Fibroblast of lung (primary cell): ENCODE measurements around the gene TRERF1. TPM values are rescaled to one million over a fixed set of nuclear protein-coding genes. Genes with fewer than 3 reads are reported as not detected.

Experiments
- DNase-seq, 2 donors: peaks; one replicate each; pipeline versions ENCODE4 v3.0.0 to v3.0.0-alpha.2; 2010; ENCODE audit warnings: low read depth in 2 of 2
- H2AFZ ChIP-seq: 2 replicates; pipeline ENCODE4 v1.5.1; 2012; ENCODE audit warnings: low read length, control low read depth, inconsistent platforms
- H3K27ac ChIP-seq: 2 replicates; pipeline ENCODE4 v1.5.1; 2011; ENCODE audit warnings: low read length, control low read depth; ENCODE audit not compliant: insufficient read depth
- H3K27me3 ChIP-seq: 2 replicates; pipeline ENCODE4 v1.5.1; 2011; ENCODE audit warnings: mild to moderate bottlenecking, low read length; ENCODE audit not compliant: control insufficient read depth, insufficient read depth
- H3K36me3 ChIP-seq: 2 replicates; pipeline ENCODE4 v1.5.1; 2011; ENCODE audit warnings: low read length; ENCODE audit not compliant: control insufficient read depth, insufficient read depth
- H3K4me1 ChIP-seq: 2 replicates; pipeline ENCODE4 v1.5.1; 2011; ENCODE audit warnings: low read length; ENCODE audit not compliant: control insufficient read depth, insufficient read depth; ENCODE audit errors: extremely low read depth
- H3K4me2 ChIP-seq: 2 replicates; pipeline ENCODE4 v1.5.1; 2011; ENCODE audit warnings: low read length, control low read depth; ENCODE audit not compliant: insufficient read depth; ENCODE audit errors: extremely low read depth
- H3K4me3 ChIP-seq, 4 experiments: fragments of 200-600 bp in 1 of 4; sonication (generic) in 1 of 4; replicated peaks in 1 of 4; 2 replicates each; pipeline ENCODE4 v1.5.1; 2011 to 2016; ENCODE audit warnings: low read length in 4 of 4, low read depth in 3 of 4, mild to moderate bottlenecking in 3 of 4, control low read depth in 2 of 4, inconsistent platforms in 1 of 4, mixed read lengths in 1 of 4; ENCODE audit not compliant: insufficient read depth in 1 of 4; ENCODE audit errors: control extremely low read depth in 1 of 4
- H3K79me2 ChIP-seq: 2 replicates; pipeline ENCODE4 v1.5.1; 2012; ENCODE audit warnings: mild to moderate bottlenecking, low read length, inconsistent platforms; ENCODE audit not compliant: control insufficient read depth, insufficient read depth
- H3K9ac ChIP-seq: 2 replicates; pipeline ENCODE4 v1.5.1; 2011; ENCODE audit warnings: mild to moderate bottlenecking, low read length, control low read depth; ENCODE audit not compliant: insufficient read depth
- H3K9me3 ChIP-seq: 2 replicates; pipeline ENCODE4 v1.5.1; 2012; ENCODE audit warnings: low read depth, low read length; ENCODE audit not compliant: control insufficient read depth, insufficient read depth
- H4K20me1 ChIP-seq: 2 replicates; pipeline ENCODE4 v1.5.1; 2011; ENCODE audit warnings: low read length; ENCODE audit not compliant: control insufficient read depth, insufficient read depth; ENCODE audit errors: extremely low read depth
- CTCF ChIP-seq, 2 donors: IDR thresholded peaks in 1 of 2; conservative IDR thresholded peaks in 1 of 2; 1 replicate in 1 of 2; 2 replicates in 1 of 2; pipeline ENCODE4 v1.5.1; 2011 to 2012; ENCODE audit warnings: low read length in 2 of 2, control low read depth in 1 of 2, inconsistent platforms in 1 of 2, low read depth in 1 of 2, mild to moderate bottlenecking in 1 of 2
- EZH2 ChIP-seq: IDR thresholded peaks from 2 replicates; pipeline ENCODE4 v1.5.1; 2012; ENCODE audit warnings: low read length, control low read depth, mild to moderate bottlenecking; ENCODE audit errors: missing control alignments
- polyA plus RNA-seq, 2 donors: library from polyadenylated mRNA; depleted of rRNA in 1 of 2; stranded (reverse) in 1 of 2; unstranded in 1 of 2; fragments of >200 nt; gene quantifications; 2 replicates each; pipeline ENCODE4 v1.2.1, GENCODE V29; 2011 to 2012; ENCODE audit warnings: missing spikeins in 1 of 2
- total RNA-seq: library from RNA; depleted of rRNA; stranded (reverse); fragments of >200 nt; gene quantifications from 2 replicates; pipeline ENCODE4 v1.2.1, GENCODE V29; 2014

Gene TRERF1
- total and polyA plus RNA-seq, 2 donors (not counting 1 experiment from before 2014, with no cell fraction given), result 6.3 to 8.3 TPM

GRCh38 chr6:42315259-42315990 lies 136.3 kb downstream of the TRERF1 start:
- no peaks in the 10 kb centered on the region for H3K9me3 ChIP-seq
- no peak for DNase-seq
- H3K79me2 ChIP-seq, result peaks cover 23% of the 10 kb centered on the region
- no peaks in the 10 kb centered on the region for H3K27me3 ChIP-seq
- H3K4me3 ChIP-seq, result no peak overlapping the region
- H3K4me1 ChIP-seq, result peaks cover 44% of the 10 kb centered on the region
- H3K9ac ChIP-seq, result no peak overlapping the region
- peak overlapping the region; percentile 13 for H3K4me2 ChIP-seq
- no peak overlapping the region for H2AFZ ChIP-seq
- no peaks in the 10 kb centered on the region for H3K36me3 ChIP-seq
- TF ChIP-seq EZH2 (no peak), CTCF (conservative IDR thresholded peaks at IDR 0.05 in 1 of 2, IDR thresholded peaks at IDR 0.05 in 1 of 2; ENCODE audit: low read depth in 1 of 2, low read length in 2 of 2) (no peak)
- H4K20me1 ChIP-seq, result no peaks in the 10 kb centered on the region
- peak overlapping the region; percentile 55 for H3K27ac ChIP-seq

GRCh38 chr6:42314571-42315258 lies 137.0 kb downstream of the TRERF1 start:
- Histone ChIP-seq H2AFZ (no peak overlapping the region), H3K4me3 (no peak overlapping the region), H3K27ac (peak overlapping the region; percentile 55), H3K9me3 (no peaks in the 10 kb centered on the region), H3K36me3 (no peaks in the 10 kb centered on the region), H3K4me1 (peaks cover 44% of the 10 kb centered on the region), H4K20me1 (no peaks in the 10 kb centered on the region), H3K79me2 (peaks cover 26% of the 10 kb centered on the region), H3K27me3 (no peaks in the 10 kb centered on the region), H3K4me2 (no peak overlapping the region), H3K9ac (no peak overlapping the region)
- no peak for DNase-seq
- no peak for TF ChIP-seq EZH2
- TF ChIP-seq CTCF (conservative IDR thresholded peaks at IDR 0.05 in 1 of 2, IDR thresholded peaks at IDR 0.05 in 1 of 2; ENCODE audit: low read depth in 1 of 2, low read length in 2 of 2), result no peak

GRCh38 chr6:42313941-42314570 lies 137.7 kb downstream of the TRERF1 start:
- H4K20me1 ChIP-seq, result no peaks in the 10 kb centered on the region
- no peak overlapping the region for H3K9ac ChIP-seq
- peak overlapping the region; percentile 33 for H3K4me2 ChIP-seq
- H3K27ac ChIP-seq, result peak overlapping the region; percentile 77
- no peak overlapping the region for H3K4me3 ChIP-seq
- no peaks in the 10 kb centered on the region for H3K9me3 ChIP-seq
- no peaks in the 10 kb centered on the region for H3K36me3 ChIP-seq
- TF ChIP-seq EZH2 (no peak), CTCF (conservative IDR thresholded peaks at IDR 0.05 in 1 of 2, IDR thresholded peaks at IDR 0.05 in 1 of 2; ENCODE audit: low read depth in 1 of 2, low read length in 2 of 2) (no peak)
- peaks cover 26% of the 10 kb centered on the region for H3K79me2 ChIP-seq
- H3K27me3 ChIP-seq, result no peaks in the 10 kb centered on the region
- no peak overlapping the region for H2AFZ ChIP-seq
- peak; percentile 68 to 93 for DNase-seq
- H3K4me1 ChIP-seq, result peaks cover 44% of the 10 kb centered on the region
